SK-N-SH (cell line): Measurements from ENCODE around the gene CPNE7. TPM values are rescaled to one million over a fixed set of nuclear protein-coding genes. Genes with fewer than 3 reads are reported as not detected.

Experiments used
- CTCF ChIA-PET: fragments of 300-600, 350-600 bp; formaldehyde crosslinking; extraction: SDS; loops from one replicate; lab custom pipeline; 2021; lab: Yijun Ruan, JAX
- POLR2A ChIA-PET: fragments of 350-600 bp; sonication (Branson Sonifier 250); formaldehyde crosslinking; extraction: SDS; loops from one replicate; lab custom pipeline; 2020; ENCODE audit warnings: antibody characterized with exemption, inconsistent platforms; lab: Yijun Ruan, JAX
- DNase-seq: peaks from one replicate; pipeline ENCODE4 v3.0.0; 2012
- H2AFZ ChIP-seq: fragments of 200-600 bp; sonication (generic); 2 replicates; pipeline ENCODE4 v1.8.1; 2016; ENCODE audit warnings: antibody characterized with exemption, mild to moderate bottlenecking, low read depth
- H3F3A ChIP-seq: fragments of 200-600 bp; sonication (generic); replicated peaks from 2 replicates; pipeline ENCODE3; 2016; ENCODE audit warnings: antibody characterized with exemption, mild to moderate bottlenecking; ENCODE audit not compliant: insufficient read depth
- H3K27ac ChIP-seq, 2 experiments: fragments of 200-500 bp in 1 of 2; fragments of 200-600 bp in 1 of 2; sonication (Bioruptor generic) in 1 of 2; sonication (generic), shearing (Covaris generic) in 1 of 2; 2 replicates each; pipeline versions ENCODE4 v1.5.1 to v1.6.1; 2014 to 2016; ENCODE audit warnings: low read depth in 2 of 2, inconsistent platforms in 1 of 2, low read length in 1 of 2, mild to moderate bottlenecking in 1 of 2, mixed read lengths in 1 of 2
- H3K27me3 ChIP-seq: fragments of 200-600 bp; sonication (generic), shearing (Covaris generic); 2 replicates; pipeline ENCODE4 v1.6.1; 2016; ENCODE audit warnings: mixed run types; ENCODE audit not compliant: insufficient read depth
- H3K36me3 ChIP-seq, 2 experiments: fragments of 200-500 bp in 1 of 2; fragments of 200-600 bp in 1 of 2; sonication (Bioruptor generic) in 1 of 2; sonication (generic) in 1 of 2; replicated peaks in 1 of 2; 2 replicates each; pipeline versions ENCODE3 to v1.5.1; 2014 to 2016; ENCODE audit warnings: low read length in 1 of 2, mild to moderate bottlenecking in 1 of 2; ENCODE audit not compliant: insufficient read depth in 2 of 2, control insufficient read depth in 1 of 2
- H3K4me1 ChIP-seq, 2 experiments: fragments of 200-500 bp in 1 of 2; fragments of 200-600 bp in 1 of 2; sonication (Bioruptor generic) in 1 of 2; sonication (generic), shearing (Covaris generic) in 1 of 2; 2 replicates each; pipeline versions ENCODE4 v1.5.1 to v1.6.1; 2014 to 2016; ENCODE audit warnings: low read depth in 1 of 2, low read length in 1 of 2, mixed run types in 1 of 2; ENCODE audit not compliant: insufficient read depth in 2 of 2, control insufficient read depth in 1 of 2
- H3K4me2 ChIP-seq: fragments of 200-600 bp; sonication (generic), shearing (Covaris generic); 2 replicates; pipeline ENCODE4 v1.6.1; 2017; ENCODE audit warnings: mixed run types
- H3K4me3 ChIP-seq, 2 experiments: fragments of 200-500 bp in 1 of 2; fragments of 200-600 bp in 1 of 2; sonication (Bioruptor generic) in 1 of 2; sonication (generic), shearing (Covaris generic) in 1 of 2; 2 replicates each; pipeline versions ENCODE4 v1.5.1 to v1.8.1; 2014 to 2016; ENCODE audit warnings: low read depth in 2 of 2, inconsistent platforms in 1 of 2, low read length in 1 of 2, mild to moderate bottlenecking in 1 of 2, mixed read lengths in 1 of 2, moderate library complexity in 1 of 2
- H3K79me2 ChIP-seq: fragments of 200-600 bp; sonication (generic); 2 replicates; pipeline ENCODE4 v1.8.1; 2017; ENCODE audit warnings: mild to moderate bottlenecking; ENCODE audit not compliant: insufficient read depth
- H3K9ac ChIP-seq: fragments of 200-600 bp; sonication (generic); 2 replicates; pipeline ENCODE4 v1.6.1; 2017; ENCODE audit warnings: mixed run types
- H3K9me2 ChIP-seq: fragments of 200-600 bp; sonication (generic); 2 replicates; pipeline ENCODE4 v1.6.1; 2017; ENCODE audit warnings: mixed run types
- H3K9me3 ChIP-seq: fragments of 200-600 bp; sonication (generic); 2 replicates; pipeline ENCODE4 v1.6.1; 2017; ENCODE audit warnings: mixed run types, mild to moderate bottlenecking, moderate library complexity
- H4K20me1 ChIP-seq: fragments of 200-600 bp; sonication (generic); 2 replicates; pipeline ENCODE4 v1.6.1; 2017; ENCODE audit warnings: mild to moderate bottlenecking, mixed run types; ENCODE audit not compliant: insufficient read depth
- CHD2 ChIP-seq: fragments of 150-350 bp; IDR thresholded peaks from 2 replicates; pipeline ENCODE4 v1.6.1; 2018; ENCODE audit warnings: low read length; ENCODE audit not compliant: partially characterized antibody
- ELF1 ChIP-seq: IDR thresholded peaks from 2 replicates; pipeline ENCODE4 v1.4.0; 2012
- EP300 ChIP-seq, 2 experiments: IDR thresholded peaks; 2 replicates each; pipeline versions ENCODE4 v1.4.0 to v1.6.1; 2012; ENCODE audit warnings: borderline replicate concordance in 1 of 2, low read depth in 1 of 2, low read length in 1 of 2
- FOXJ3 ChIP-seq: sonication (generic); formaldehyde crosslinking; IDR thresholded peaks from 2 replicates; pipeline ENCODE4 v1.5.1; 2020; ENCODE audit warnings: mild to moderate bottlenecking, missing genetic modification reagents
- GABPA ChIP-seq: IDR thresholded peaks from 2 replicates; pipeline ENCODE4 v1.4.0; 2012; ENCODE audit warnings: low read depth, mild to moderate bottlenecking
- GATA2 ChIP-seq: sonication (generic); formaldehyde crosslinking; IDR thresholded peaks from 2 replicates; pipeline ENCODE4 v1.5.0; 2020; ENCODE audit warnings: mild to moderate bottlenecking, missing genetic modification reagents
- JUND ChIP-seq: IDR thresholded peaks from 2 replicates; pipeline ENCODE4 v1.4.0; 2012
- NFIC ChIP-seq: IDR thresholded peaks from 2 replicates; pipeline ENCODE4 v1.4.0; 2012; ENCODE audit warnings: borderline replicate concordance
- NRF1 ChIP-seq: IDR thresholded peaks from 2 replicates; pipeline ENCODE4 v1.6.1; 2012; ENCODE audit warnings: low read depth, mild to moderate bottlenecking, low read length
- RCOR1 ChIP-seq: fragments of 150-350 bp; IDR thresholded peaks from 2 replicates; pipeline ENCODE4 v1.6.1; 2017; ENCODE audit warnings: antibody characterized with exemption, low read length
- RFX5 ChIP-seq: IDR thresholded peaks from 2 replicates; pipeline ENCODE4 v1.6.1; 2012; ENCODE audit warnings: mild to moderate bottlenecking, improper control_type of control experiment, low read length
- RXRA ChIP-seq: IDR thresholded peaks from 2 replicates; pipeline ENCODE4 v1.4.0; 2012; ENCODE audit warnings: low read depth, mild to moderate bottlenecking, borderline replicate concordance
- SIN3A ChIP-seq: IDR thresholded peaks from 2 replicates; pipeline ENCODE4 v1.6.1; 2012; ENCODE audit warnings: low read depth, mild to moderate bottlenecking, low read length, moderate library complexity, borderline replicate concordance
- SMC3 ChIP-seq: IDR thresholded peaks from 2 replicates; pipeline ENCODE4 v1.6.1; 2012; ENCODE audit warnings: low read depth, low read length, improper control_type of control experiment
- TAF1 ChIP-seq: IDR thresholded peaks from 2 replicates; pipeline ENCODE4 v1.6.1; 2012; ENCODE audit warnings: low read depth, mild to moderate bottlenecking, low read length, moderate library complexity, borderline replicate concordance
- TCF12 ChIP-seq: IDR thresholded peaks from 2 replicates; pipeline ENCODE4 v1.4.0; 2012
- TEAD4 ChIP-seq: IDR thresholded peaks from 2 replicates; pipeline ENCODE4 v1.4.0; 2012; ENCODE audit warnings: mild to moderate bottlenecking, borderline replicate concordance; ENCODE audit not compliant: insufficient read depth
- WGBS: methylation state at CpG from one replicate; pipeline ENCODE4 v1.1.6; 2017; ENCODE audit warnings: low lambda C conversion rate; 5-methylcytosine and 5-hydroxymethylcytosine counted together
- polyA plus RNA-seq, 3 experiments: library from polyadenylated mRNA; depleted of rRNA; stranded (reverse); fragments of >200 nt; gene quantifications; 2 replicates each; pipeline ENCODE4 v1.2.3, GENCODE V29; 2012
- TF ChIP-seq, protein P1 (sequence below): IDR thresholded peaks from 2 replicates; pipeline ENCODE4 v1.4.0; 2012; ENCODE audit warnings: low read depth, borderline replicate concordance
- TF ChIP-seq, protein P2 (sequence below): IDR thresholded peaks from 2 replicates; pipeline ENCODE4 v1.4.0; 2012; ENCODE audit warnings: low read depth

The CPNE7 gene
- polyA plus RNA-seq, 1 of the 3 experiments (the other 2 are of a cell fraction), result 3.9 TPM

DNA sequence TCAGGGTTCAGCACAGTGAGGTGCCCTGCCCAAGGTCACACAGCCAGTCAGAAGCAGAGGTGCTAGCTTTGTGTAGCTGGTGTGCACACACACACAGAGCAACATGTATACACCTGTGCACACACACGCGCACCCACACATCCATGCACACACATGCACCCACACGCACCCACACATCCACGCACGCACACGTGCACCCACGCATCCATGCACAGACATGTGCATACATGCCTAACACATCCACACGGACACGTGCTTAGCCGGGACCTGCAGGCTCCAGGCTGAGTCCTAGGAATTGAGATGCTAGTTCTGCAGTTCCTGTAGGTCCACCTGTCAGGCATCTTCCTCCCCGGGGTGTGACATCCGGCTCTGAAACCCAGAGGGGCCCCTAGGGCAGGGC, 24.9 kb downstream of the CPNE7 start:
- POLR2A ChIA-PET, result no interaction called here

DNA sequence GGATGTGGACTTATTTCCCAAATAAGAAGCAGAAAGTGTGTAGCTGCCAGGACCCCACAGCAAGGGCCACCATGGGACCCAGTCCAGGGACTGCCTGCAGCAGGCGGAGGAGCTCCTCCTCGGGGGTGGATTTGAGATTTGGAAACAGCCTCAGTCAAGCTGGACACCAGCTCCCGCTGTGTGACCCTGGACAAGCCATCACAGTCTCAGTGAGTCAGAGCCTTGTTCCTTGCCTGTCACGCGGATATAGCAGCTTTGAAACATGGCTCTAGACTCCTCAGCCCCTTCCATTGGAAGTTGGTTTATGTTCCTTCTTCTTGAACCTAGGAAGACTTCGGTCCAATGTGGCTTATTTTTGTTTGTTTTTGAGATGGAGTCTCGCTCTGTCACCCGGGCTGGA, 25.4 kb downstream of the CPNE7 start:
- H3K9ac ChIP-seq, result no peak overlapping the region
- TF ChIP-seq GATA2 (CRISPR knock-in tag), result no peak
- TF ChIP-seq TEAD4, result no peak
- TF ChIP-seq ELF1, result no peak
- no peak for TF ChIP-seq JUND
- no peak overlapping the region for H3K27ac ChIP-seq
- DNase-seq, result no peak
- no peaks in the 10 kb centered on the region for H3K36me3 ChIP-seq
- 92% methylated on average over 5 of the region's 8 CpGs for WGBS
- no peak overlapping the region for H3K4me3 ChIP-seq
- no peaks in the 10 kb centered on the region for H3K9me3 ChIP-seq
- CTCF ChIA-PET, result interaction anchor here (0.9 to 2.1 kb wide), 2 partner anchors 14 to 43 kb away, joined by 3 to 15 read pairs; partner anchors contain the start of gene DPEP1
- H3K27me3 ChIP-seq, result no peaks in the 10 kb centered on the region
- no peaks in the 10 kb centered on the region for H3K9me2 ChIP-seq
- peaks cover 15% of the 10 kb centered on the region for H3F3A ChIP-seq
- H3K4me1 ChIP-seq, result peaks cover 13 to 14% of the 10 kb centered on the region in 2 experiments; a peak in 3 of 4 replicates
- H2AFZ ChIP-seq, result no peak overlapping the region
- POLR2A ChIA-PET, result no interaction called here
- H3K4me2 ChIP-seq, result no peak overlapping the region
- H3K79me2 ChIP-seq, result no peaks in the 10 kb centered on the region
- H4K20me1 ChIP-seq, result no peaks in the 10 kb centered on the region

More for the DNA sequence above, 24.9 kb downstream of the CPNE7 start:
- TF ChIP-seq RXRA, result no peak
- TF ChIP-seq RCOR1, result no peak
- TF ChIP-seq, all 33 proteins: peak for 0
- no peak overlapping the region for H3K27ac ChIP-seq
- no peaks in the 10 kb centered on the region for H4K20me1 ChIP-seq
- CTCF ChIA-PET, result interaction anchor here (1.3 to 2.1 kb wide), 4 partner anchors 9 to 41 kb away, joined by 3 to 15 read pairs (median 7); partner anchors contain the start of gene DPEP1
- WGBS, result 87% methylated on average over 10 of the region's 12 CpGs
- no peaks in the 10 kb centered on the region for H3K27me3 ChIP-seq
- H2AFZ ChIP-seq, result no peak overlapping the region
- H3K4me3 ChIP-seq, result no peak overlapping the region
- H3K9me2 ChIP-seq, result no peaks in the 10 kb centered on the region
- no peak overlapping the region for H3K4me2 ChIP-seq
- no peaks in the 10 kb centered on the region for H3K79me2 ChIP-seq
- peaks cover 13 to 14% of the 10 kb centered on the region in 2 experiments; a peak in 3 of 4 replicates for H3K4me1 ChIP-seq
- no peaks in the 10 kb centered on the region for H3K9me3 ChIP-seq
- DNase-seq, result no peak
- no peak overlapping the region for H3K9ac ChIP-seq
- peaks cover 15% of the 10 kb centered on the region for H3F3A ChIP-seq
- no peaks in the 10 kb centered on the region for H3K36me3 ChIP-seq

DNA sequence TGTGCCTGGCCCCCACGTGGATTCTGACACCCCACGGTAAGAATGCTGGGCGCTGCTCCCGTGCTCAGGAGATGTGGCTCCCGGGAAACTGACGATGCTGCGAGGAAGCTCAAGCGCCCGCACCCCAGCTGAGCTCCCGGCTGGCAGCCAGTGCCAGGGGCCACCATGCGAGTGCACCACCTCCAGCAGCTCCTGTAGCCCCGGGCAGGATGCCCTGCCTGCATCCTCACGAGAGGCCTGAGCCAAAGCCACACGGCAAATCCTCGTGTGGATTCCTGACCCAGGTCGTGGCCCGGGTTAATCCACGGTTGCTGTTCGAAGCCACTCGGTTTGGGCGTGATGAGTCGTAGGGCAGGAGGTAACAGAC, 26.3 kb downstream of the CPNE7 start:
- peaks cover 15% of the 10 kb centered on the region for H3F3A ChIP-seq
- H3K4me3 ChIP-seq, result no peak overlapping the region
- H3K9ac ChIP-seq, result peak overlapping the region; percentile 29; the same call in 1 of the 2 replicates
- WGBS, result 49% methylated on average over 10 of the region's 22 CpGs
- H3K36me3 ChIP-seq, result no peaks in the 10 kb centered on the region
- TF ChIP-seq, protein P1, sequence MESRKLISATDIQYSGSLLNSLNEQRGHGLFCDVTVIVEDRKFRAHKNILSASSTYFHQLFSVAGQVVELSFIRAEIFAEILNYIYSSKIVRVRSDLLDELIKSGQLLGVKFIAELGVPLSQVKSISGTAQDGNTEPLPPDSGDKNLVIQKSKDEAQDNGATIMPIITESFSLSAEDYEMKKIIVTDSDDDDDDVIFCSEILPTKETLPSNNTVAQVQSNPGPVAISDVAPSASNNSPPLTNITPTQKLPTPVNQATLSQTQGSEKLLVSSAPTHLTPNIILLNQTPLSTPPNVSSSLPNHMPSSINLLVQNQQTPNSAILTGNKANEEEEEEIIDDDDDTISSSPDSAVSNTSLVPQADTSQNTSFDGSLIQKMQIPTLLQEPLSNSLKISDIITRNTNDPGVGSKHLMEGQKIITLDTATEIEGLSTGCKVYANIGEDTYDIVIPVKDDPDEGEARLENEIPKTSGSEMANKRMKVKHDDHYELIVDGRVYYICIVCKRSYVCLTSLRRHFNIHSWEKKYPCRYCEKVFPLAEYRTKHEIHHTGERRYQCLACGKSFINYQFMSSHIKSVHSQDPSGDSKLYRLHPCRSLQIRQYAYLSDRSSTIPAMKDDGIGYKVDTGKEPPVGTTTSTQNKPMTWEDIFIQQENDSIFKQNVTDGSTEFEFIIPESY, result no peak
- no peak for TF ChIP-seq FOXJ3 (CRISPR knock-in tag)
- no peak for TF ChIP-seq EP300 (IDR thresholded peaks at IDR 0.05; ENCODE audit: borderline replicate concordance in 1 of 2, low read depth in 1 of 2, low read length in 1 of 2)
- TF ChIP-seq CHD2, result no peak
- TF ChIP-seq ELF1, result no peak
- no peak for TF ChIP-seq NRF1
- no peak for TF ChIP-seq SIN3A
- TF ChIP-seq NFIC, result no peak
- TF ChIP-seq, protein P2, sequence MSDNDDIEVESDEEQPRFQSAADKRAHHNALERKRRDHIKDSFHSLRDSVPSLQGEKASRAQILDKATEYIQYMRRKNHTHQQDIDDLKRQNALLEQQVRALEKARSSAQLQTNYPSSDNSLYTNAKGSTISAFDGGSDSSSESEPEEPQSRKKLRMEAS, result no peak
- no peak for TF ChIP-seq TCF12
- TF ChIP-seq JUND, result no peak
- no peak for TF ChIP-seq GATA2 (CRISPR knock-in tag)
- TF ChIP-seq TAF1, result no peak
- no peak for TF ChIP-seq RCOR1
- no peak for TF ChIP-seq RFX5
- TF ChIP-seq GABPA, result no peak
- TF ChIP-seq SMC3, result no peak
- H3K4me2 ChIP-seq, result peak overlapping the region; percentile 66; the same call in 1 of the 2 replicates
- H4K20me1 ChIP-seq, result no peaks in the 10 kb centered on the region
- no peaks in the 10 kb centered on the region for H3K9me2 ChIP-seq
- DNase-seq, result no peak
- no peaks in the 10 kb centered on the region for H3K79me2 ChIP-seq
- peak overlapping the region in 1 of 2 experiments; percentile 77; a peak in 2 of 4 replicates for H3K27ac ChIP-seq
- peak overlapping the region; percentile 79; the same call in 1 of the 2 replicates for H2AFZ ChIP-seq
- ChIA-PET POLR2A (interaction anchor here (1.2 kb wide), 1 partner anchor 36 kb away, joined by 3 read pairs; no protein-coding TSS in a partner anchor), CTCF (interaction anchor here (0.8 to 1.1 kb wide), 4 partner anchors 13 to 44 kb away, joined by 3 to 4 read pairs (median 3); no protein-coding TSS in a partner anchor)
- no peaks in the 10 kb centered on the region for H3K9me3 ChIP-seq
- H3K4me1 ChIP-seq, result peaks cover 13 to 14% of the 10 kb centered on the region in 2 experiments; a peak in 3 of 4 replicates
- H3K27me3 ChIP-seq, result no peaks in the 10 kb centered on the region
